Measurements from ENCODE around the gene PROZ.

DNA sequence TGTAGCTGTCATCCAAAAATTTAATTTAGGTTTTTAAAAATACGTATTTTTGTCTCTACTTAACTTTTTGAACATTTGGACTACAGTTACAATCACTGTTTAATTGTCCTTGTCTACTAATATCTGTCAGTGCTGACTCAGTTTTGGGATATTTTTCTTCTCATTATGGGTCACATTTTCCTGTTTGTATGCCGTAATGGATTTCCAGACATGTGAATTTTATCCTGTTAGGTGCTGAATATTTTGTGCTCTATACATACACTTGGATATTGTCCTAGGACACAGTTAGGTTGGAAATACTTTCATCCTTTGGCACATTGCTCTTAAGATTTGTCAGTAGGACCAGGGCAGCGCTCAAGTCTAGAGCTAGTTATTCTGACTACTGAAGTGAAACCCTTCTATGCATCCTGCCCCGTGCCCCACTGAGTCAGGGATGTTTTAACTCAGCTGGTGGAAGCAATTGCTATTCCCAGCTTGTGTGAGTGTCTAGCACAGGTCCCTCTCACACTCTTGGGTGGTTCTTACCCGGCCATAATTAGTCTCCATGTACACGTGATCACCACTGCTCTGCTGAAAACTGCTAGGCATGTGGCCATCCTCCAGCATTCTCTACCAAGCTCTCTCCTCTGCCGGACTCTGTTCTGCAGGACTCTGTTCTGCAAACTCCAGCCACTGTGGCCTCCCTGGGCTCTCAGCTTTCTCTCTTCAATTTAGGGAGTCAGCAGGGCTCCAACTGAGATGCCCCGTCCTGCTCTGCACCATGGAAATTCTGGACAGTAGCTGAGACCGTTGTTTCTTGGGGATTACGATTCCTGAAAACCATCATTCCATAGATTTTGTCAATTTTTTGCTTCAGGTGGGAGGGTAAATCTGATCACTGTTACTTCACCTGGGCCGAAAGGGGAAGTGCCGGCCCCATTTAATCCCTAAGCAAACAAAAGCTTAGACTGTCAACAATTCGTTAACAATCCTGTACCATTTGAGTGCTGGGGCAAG lies 11.1 kb downstream of the PROZ start:
- TF ChIP-seq, protein P1, sequence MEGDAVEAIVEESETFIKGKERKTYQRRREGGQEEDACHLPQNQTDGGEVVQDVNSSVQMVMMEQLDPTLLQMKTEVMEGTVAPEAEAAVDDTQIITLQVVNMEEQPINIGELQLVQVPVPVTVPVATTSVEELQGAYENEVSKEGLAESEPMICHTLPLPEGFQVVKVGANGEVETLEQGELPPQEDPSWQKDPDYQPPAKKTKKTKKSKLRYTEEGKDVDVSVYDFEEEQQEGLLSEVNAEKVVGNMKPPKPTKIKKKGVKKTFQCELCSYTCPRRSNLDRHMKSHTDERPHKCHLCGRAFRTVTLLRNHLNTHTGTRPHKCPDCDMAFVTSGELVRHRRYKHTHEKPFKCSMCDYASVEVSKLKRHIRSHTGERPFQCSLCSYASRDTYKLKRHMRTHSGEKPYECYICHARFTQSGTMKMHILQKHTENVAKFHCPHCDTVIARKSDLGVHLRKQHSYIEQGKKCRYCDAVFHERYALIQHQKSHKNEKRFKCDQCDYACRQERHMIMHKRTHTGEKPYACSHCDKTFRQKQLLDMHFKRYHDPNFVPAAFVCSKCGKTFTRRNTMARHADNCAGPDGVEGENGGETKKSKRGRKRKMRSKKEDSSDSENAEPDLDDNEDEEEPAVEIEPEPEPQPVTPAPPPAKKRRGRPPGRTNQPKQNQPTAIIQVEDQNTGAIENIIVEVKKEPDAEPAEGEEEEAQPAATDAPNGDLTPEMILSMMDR (IDR thresholded peaks at IDR 0.05), result no peak
- no peak for TF ChIP-seq SIN3A (IDR thresholded peaks at IDR 0.05; ENCODE audit: borderline replicate concordance, low read depth, low read length)
- TF ChIP-seq, protein P2, sequence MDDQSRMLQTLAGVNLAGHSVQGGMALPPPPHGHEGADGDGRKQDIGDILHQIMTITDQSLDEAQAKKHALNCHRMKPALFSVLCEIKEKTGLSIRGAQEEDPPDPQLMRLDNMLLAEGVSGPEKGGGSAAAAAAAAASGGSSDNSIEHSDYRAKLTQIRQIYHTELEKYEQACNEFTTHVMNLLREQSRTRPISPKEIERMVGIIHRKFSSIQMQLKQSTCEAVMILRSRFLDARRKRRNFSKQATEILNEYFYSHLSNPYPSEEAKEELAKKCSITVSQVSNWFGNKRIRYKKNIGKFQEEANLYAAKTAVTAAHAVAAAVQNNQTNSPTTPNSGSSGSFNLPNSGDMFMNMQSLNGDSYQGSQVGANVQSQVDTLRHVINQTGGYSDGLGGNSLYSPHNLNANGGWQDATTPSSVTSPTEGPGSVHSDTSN (IDR thresholded peaks at IDR 0.05), result no peak
- no peak for TF ChIP-seq RAD21 (IDR thresholded peaks at IDR 0.05; ENCODE audit: low read length)
- no peak for TF ChIP-seq FOXJ3 (CRISPR knock-in tag; IDR thresholded peaks at IDR 0.05)
- TF ChIP-seq, protein P3, sequence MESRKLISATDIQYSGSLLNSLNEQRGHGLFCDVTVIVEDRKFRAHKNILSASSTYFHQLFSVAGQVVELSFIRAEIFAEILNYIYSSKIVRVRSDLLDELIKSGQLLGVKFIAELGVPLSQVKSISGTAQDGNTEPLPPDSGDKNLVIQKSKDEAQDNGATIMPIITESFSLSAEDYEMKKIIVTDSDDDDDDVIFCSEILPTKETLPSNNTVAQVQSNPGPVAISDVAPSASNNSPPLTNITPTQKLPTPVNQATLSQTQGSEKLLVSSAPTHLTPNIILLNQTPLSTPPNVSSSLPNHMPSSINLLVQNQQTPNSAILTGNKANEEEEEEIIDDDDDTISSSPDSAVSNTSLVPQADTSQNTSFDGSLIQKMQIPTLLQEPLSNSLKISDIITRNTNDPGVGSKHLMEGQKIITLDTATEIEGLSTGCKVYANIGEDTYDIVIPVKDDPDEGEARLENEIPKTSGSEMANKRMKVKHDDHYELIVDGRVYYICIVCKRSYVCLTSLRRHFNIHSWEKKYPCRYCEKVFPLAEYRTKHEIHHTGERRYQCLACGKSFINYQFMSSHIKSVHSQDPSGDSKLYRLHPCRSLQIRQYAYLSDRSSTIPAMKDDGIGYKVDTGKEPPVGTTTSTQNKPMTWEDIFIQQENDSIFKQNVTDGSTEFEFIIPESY (IDR thresholded peaks at IDR 0.05; ENCODE audit: borderline replicate concordance, low read depth), result no peak
- TF ChIP-seq SMC3 (IDR thresholded peaks at IDR 0.05; ENCODE audit: low read depth, low read length), result no peak

All from SK-N-SH (cell line).